K562 (cell line): ENCODE measurements around the gene ARMS2. TPM values are rescaled to one million over a fixed set of nuclear protein-coding genes. Genes with fewer than 3 reads are reported as not detected.

Experiments used
- ATAC-seq: fragments of 200-7000 bp; cut with Tn5 transposase; 3 replicates; pipeline ENCODE4 v1.9.1; 2020; ENCODE audit warnings: moderate library complexity
- BruUV-seq: library from RNA; stranded (reverse); fragments of 400-500 nt; replicated peaks from 2 replicates; lab custom pipeline; 2021; lab: Mats Ljungman, UMichigan
- CTCF ChIA-PET: fragments of 300-600 bp; formaldehyde crosslinking; extraction: SDS; loops from one replicate; lab custom pipeline; 2021; ENCODE audit warnings: low intra/inter-chr PET ratio; lab: Yijun Ruan, JAX
- POLR2A ChIA-PET: fragments of 300-600, 350-650 bp; sonication (Branson Sonifier 250); formaldehyde crosslinking; extraction: SDS; loops from one replicate; lab custom pipeline; 2021; ENCODE audit warnings: antibody characterized with exemption, inconsistent platforms; lab: Yijun Ruan, JAX
- DNase-seq, 4 experiments: peaks; one replicate each; pipeline versions ENCODE4 v3.0.0 to v3.0.0-alpha.2; 2011 to 2018; ENCODE audit warnings: low spot score in 3 of 4, mixed read lengths in 3 of 4; ENCODE audit errors: extremely low read depth in 1 of 4
- FAIRE-seq: peaks from 2 replicates; lab custom pipeline; 2011; peaks lifted over from hg19 to GRCh38; lab: Jason Lieb, UNC
- H2AFZ ChIP-seq: 2 replicates; pipeline ENCODE4 v1.6.0; 2011; ENCODE audit warnings: low read depth, low read length, control low read depth, inconsistent platforms
- H3K27ac ChIP-seq: fragments of 200-600 bp; 3 replicates; pipeline ENCODE4 v1.8.0; 2011; ENCODE audit warnings: low read depth, mild to moderate bottlenecking, control low read depth, inconsistent platforms, low read length, moderate library complexity, mixed read lengths; ENCODE audit errors: extremely low read depth
- H3K27me3 ChIP-seq, 2 experiments: fragments of 300-600 bp in 1 of 2; 2 replicates in 1 of 2; 3 replicates in 1 of 2; pipeline versions ENCODE4 v1.6.0 to v1.8.0; 2011; ENCODE audit warnings: inconsistent platforms in 2 of 2, low read length in 2 of 2, mild to moderate bottlenecking in 1 of 2, mixed read lengths in 1 of 2, moderate library complexity in 1 of 2; ENCODE audit not compliant: control insufficient read depth in 2 of 2, insufficient read depth in 2 of 2
- H3K36me3 ChIP-seq: fragments of 300-600 bp; 3 replicates; pipeline ENCODE4 v1.8.0; 2011; ENCODE audit warnings: mild to moderate bottlenecking, low read length, inconsistent platforms; ENCODE audit not compliant: control insufficient read depth, insufficient read depth
- H3K4me1 ChIP-seq, 2 experiments: fragments of 200-600 bp in 1 of 2; replicated peaks in 1 of 2; 2 replicates in 1 of 2; 3 replicates in 1 of 2; pipeline versions ENCODE4 v1.5.1 to v1.8.0; 2011; ENCODE audit warnings: inconsistent platforms in 2 of 2, low read length in 2 of 2, mild to moderate bottlenecking in 1 of 2, mixed read lengths in 1 of 2, moderate library complexity in 1 of 2; ENCODE audit not compliant: control insufficient read depth in 2 of 2, insufficient read depth in 2 of 2
- H3K4me2 ChIP-seq: 2 replicates; pipeline ENCODE4 v1.6.1; 2011; ENCODE audit warnings: low read length, control low read depth, inconsistent platforms, mixed read lengths; ENCODE audit not compliant: insufficient read depth
- H3K4me3 ChIP-seq: fragments of 200-600 bp; sonication (generic), shearing (Covaris generic); 2 replicates; pipeline ENCODE4 v1.5.1; 2016; ENCODE audit warnings: control low read depth, inconsistent platforms
- H3K79me2 ChIP-seq: fragments of 200-600 bp; 3 replicates; pipeline ENCODE4 v1.8.0; 2011; ENCODE audit warnings: low read length, inconsistent platforms; ENCODE audit not compliant: control insufficient read depth, insufficient read depth
- H3K9ac ChIP-seq, 2 experiments: 2 replicates each; pipeline versions ENCODE4 v1.6.0 to v1.6.1; 2011; ENCODE audit warnings: low read depth in 2 of 2, low read length in 2 of 2, control low read depth in 1 of 2, inconsistent platforms in 1 of 2, mild to moderate bottlenecking in 1 of 2, mixed read lengths in 1 of 2; ENCODE audit not compliant: insufficient read depth in 1 of 2
- H3K9me1 ChIP-seq: one replicate; pipeline ENCODE4 v1.6.0; 2011; ENCODE audit warnings: inconsistent platforms, mild to moderate bottlenecking, low read length, moderate library complexity; ENCODE audit not compliant: control insufficient read depth, insufficient read depth
- H3K9me3 ChIP-seq: replicated peaks from 2 replicates; pipeline ENCODE4 v1.5.1; 2011; ENCODE audit warnings: low read depth, low read length, inconsistent platforms; ENCODE audit not compliant: control insufficient read depth, insufficient read depth
- H4K20me1 ChIP-seq: replicated peaks from 2 replicates; pipeline ENCODE4 v1.6.1; 2011; ENCODE audit warnings: low read length, inconsistent platforms, mixed read lengths; ENCODE audit not compliant: control insufficient read depth, insufficient read depth
- BRCA1 ChIP-seq, 2 experiments: fragments of 450-650 bp in 1 of 2; sonication (generic) in 1 of 2; formaldehyde crosslinking in 1 of 2; IDR thresholded peaks; 2 replicates each; pipeline versions ENCODE4 v1.5.0 to v1.6.1; 2017 to 2020; ENCODE audit warnings: mild to moderate bottlenecking in 1 of 2, missing genetic modification reagents in 1 of 2
- BRF1 ChIP-seq: IDR thresholded peaks from 3 replicates; pipeline ENCODE4 v1.6.1; 2011; ENCODE audit warnings: borderline replicate concordance, mild to moderate bottlenecking; ENCODE audit not compliant: insufficient read length; ENCODE audit errors: extremely low read depth
- CHD2 ChIP-seq: IDR thresholded peaks from 2 replicates; pipeline ENCODE4 v1.6.1; 2011; ENCODE audit warnings: low read depth, low read length
- CTBP1 ChIP-seq: fragments of 450-650 bp; IDR thresholded peaks from 2 replicates; pipeline ENCODE4 v1.6.1; 2016; ENCODE audit warnings: borderline replicate concordance
- FOSL1 ChIP-seq: fragments of 200-800 bp; sonication (Bioruptor generic); conservative IDR thresholded peaks from 2 replicates; pipeline ENCODE4 v1.6.1; 2016; ENCODE audit warnings: missing genetic modification characterization, missing compliant biosample characterization
- IFI16 ChIP-seq: fragments of 250-450 bp; sonication (Bioruptor Pico); IDR thresholded peaks from 2 replicates; pipeline ENCODE4 v2.1.2; 2022; ENCODE audit warnings: mild to moderate bottlenecking, inconsistent platforms
- KAT7 ChIP-seq: sonication (generic); formaldehyde crosslinking; IDR thresholded peaks from 2 replicates; pipeline ENCODE4 v1.8.0; 2022; ENCODE audit warnings: missing genetic modification reagents, mild to moderate bottlenecking, borderline replicate concordance
- KLF1 ChIP-seq: fragments of 450-650 bp; IDR thresholded peaks from 2 replicates; pipeline ENCODE4 v1.6.1; 2016; ENCODE audit warnings: missing genetic modification characterization, missing compliant biosample characterization
- MYNN ChIP-seq, 2 experiments: sonication (generic); formaldehyde crosslinking in 1 of 2; IDR thresholded peaks; 2 replicates each; pipeline versions ENCODE4 v1.5.0 to v1.6.1; 2016 to 2020; ENCODE audit warnings: antibody characterized with exemption in 1 of 2, missing genetic modification reagents in 1 of 2
- NR2C1 ChIP-seq, 2 experiments: fragments of 450-650 bp; IDR thresholded peaks; 2 replicates each; pipeline ENCODE4 v1.6.1; 2017; ENCODE audit warnings: mild to moderate bottlenecking in 2 of 2, antibody characterized with exemption in 1 of 2, inconsistent platforms in 1 of 2, missing compliant biosample characterization in 1 of 2, missing genetic modification characterization in 1 of 2
- RUNX1 ChIP-seq: sonication (generic); IDR thresholded peaks from 2 replicates; pipeline ENCODE4 v1.6.1; 2016; ENCODE audit warnings: antibody characterized with exemption, low read depth
- SNIP1 ChIP-seq: fragments of 450-650 bp; IDR thresholded peaks from 2 replicates; pipeline ENCODE4 v1.7.1; 2017; ENCODE audit warnings: low read depth, mild to moderate bottlenecking
- SRSF3 ChIP-seq: fragments of 200-400 bp; formaldehyde crosslinking; IDR thresholded peaks from 2 replicates; pipeline ENCODE4 v1.6.1; 2016; ENCODE audit warnings: mild to moderate bottlenecking, low read length, moderate library complexity; ENCODE audit not compliant: insufficient read depth
- STAT5A ChIP-seq: IDR thresholded peaks from 2 replicates; pipeline ENCODE4 v1.6.1; 2012; ENCODE audit warnings: low read length, inconsistent platforms, borderline replicate concordance
- YBX1 ChIP-seq: fragments of 450-650 bp; IDR thresholded peaks from 2 replicates; pipeline ENCODE4 v1.7.1; 2016; ENCODE audit warnings: mild to moderate bottlenecking
- ZBTB7A ChIP-seq: IDR thresholded peaks from 2 replicates; pipeline ENCODE4 v1.6.1; 2011; ENCODE audit warnings: low read depth, mild to moderate bottlenecking, low read length, moderate library complexity, borderline replicate concordance; ENCODE audit not compliant: control insufficient read depth
- ZBTB8A ChIP-seq: fragments of 450-650 bp; IDR thresholded peaks from 2 replicates; pipeline ENCODE4 v1.6.1; 2018; ENCODE audit warnings: mild to moderate bottlenecking, moderate library complexity; ENCODE audit not compliant: partially characterized antibody
- ZNF165 ChIP-seq: fragments of 250-450 bp; sonication (Bioruptor Pico); IDR thresholded peaks from 2 replicates; pipeline ENCODE4 v1.4.0; 2020; ENCODE audit warnings: borderline replicate concordance
- WGBS: fragments of 100-300 bp; shearing (Covaris generic); methylation state at CpG from one replicate; pipeline ENCODE4 v1.1.6; 2016; ENCODE audit warnings: low coverage, mixed read lengths; ENCODE audit not compliant: insufficient coverage; ENCODE audit errors: missing lambda C conversion rate; 5-methylcytosine and 5-hydroxymethylcytosine counted together
- in situ Hi-C: fragments of 300-500 bp; cut with MboI; formaldehyde crosslinking; loops from 4 replicates; pipeline ENCODE4 v1.15.0; 2018; ENCODE audit warnings: inconsistent platforms, mixed read lengths
- intact Hi-C: fragments of 100-400 bp; cut with micrococcal nuclease; formaldehyde crosslinking; loops from 2 replicates; pipeline ENCODE4 v1.14.2; 2022
- polyA plus RNA-seq, 8 experiments: library from polyadenylated mRNA; depleted of rRNA in 4 of 8; stranded (reverse) in 5 of 8; unstranded in 3 of 8; fragments of >200 nt; fragmentation: Nextera tagmentation in 2 of 8; fragmentation: Illumina TruSeq in 1 of 8; extraction: Ambion mirVana in 2 of 8; extraction: Trizol in 1 of 8; gene quantifications; 2 replicates each; pipeline versions ENCODE4 v1.2.1 to v1.2.3, GENCODE V29; 2011 to 2014; ENCODE audit warnings: inconsistent platforms in 1 of 8, missing spikeins in 1 of 8
- total RNA-seq, 7 experiments: library from RNA; depleted of rRNA in 6 of 7; stranded (reverse); fragments of >200 nt in 6 of 7; fragmentation: Illumina TruSeq in 2 of 7; extraction: Trizol in 2 of 7; gene quantifications; 2 replicates each; pipeline versions ENCODE4 v1.2.1 to v1.2.3, GENCODE V29; 2011 to 2021; ENCODE audit warnings: low replicate concordance in 1 of 7
- TF ChIP-seq, protein P1 (sequence below): fragments of 250-450 bp; sonication (Bioruptor Pico); IDR thresholded peaks from 2 replicates; pipeline ENCODE4 v1.9.0; 2021; ENCODE audit warnings: mild to moderate bottlenecking

ARMS2 gene
- total and polyA plus RNA-seq, 9 of the 15 experiments (the other 6 are each of a cell fraction or from before 2014, with no cell fraction given) = not detected

DNA sequence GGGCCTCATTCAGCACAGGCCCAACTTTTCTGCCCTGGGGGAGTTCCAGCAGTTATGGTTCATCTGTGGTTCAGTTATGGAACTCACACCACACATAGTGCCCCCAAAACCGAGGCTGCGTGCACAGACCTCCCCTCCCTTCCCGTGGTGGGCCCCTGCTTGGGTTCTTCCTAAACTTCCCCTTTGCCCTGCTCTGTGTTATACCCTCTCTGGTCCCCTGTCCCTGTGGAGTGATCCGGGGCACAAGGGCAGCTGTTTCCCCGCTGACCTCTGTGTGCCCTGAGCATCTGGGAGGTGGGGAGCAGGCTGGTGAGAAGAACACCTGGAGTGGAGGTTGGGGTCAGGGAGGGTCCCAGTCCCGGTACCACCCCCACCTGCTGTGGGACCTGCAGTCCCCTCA is 46.3 kb downstream of the ARMS2 start (continued):
- TF ChIP-seq FOSL1 (tag) (no peak), CHD2 (no peak), ZBTB8A (no peak)

DNA sequence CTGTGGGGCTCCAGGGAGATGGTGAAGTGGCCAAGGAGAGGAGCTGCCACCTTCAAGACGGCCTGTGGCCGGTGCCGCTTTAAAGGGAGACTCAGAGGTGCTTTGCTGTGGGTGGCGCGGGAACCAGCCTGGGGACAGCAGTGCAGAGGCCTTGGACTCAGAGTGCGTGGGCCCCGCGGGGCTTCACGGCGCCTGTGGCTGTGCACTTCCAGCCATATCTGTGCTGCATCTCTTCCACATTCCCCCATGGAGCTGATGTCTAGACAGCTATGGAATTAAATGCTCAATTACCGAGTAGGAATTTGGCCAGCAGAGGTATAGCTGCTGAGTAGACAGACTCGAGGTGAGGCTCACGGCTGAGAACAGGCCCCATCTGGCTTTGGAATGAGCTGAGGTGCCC is 48.6 kb downstream of the ARMS2 start:
- in situ Hi-C loops = no loop called here
- no peaks in the 10 kb centered on the region for H3K79me2 ChIP-seq
- CTCF ChIA-PET = no interaction called here
- WGBS = 0% methylated on average over 3 of the region's 13 CpGs
- H3K4me2 ChIP-seq = no peak overlapping the region
- H3K36me3 ChIP-seq = no peaks in the 10 kb centered on the region
- BruUV-seq = no TSS peak
- H3K4me1 ChIP-seq = no peaks in the 10 kb centered on the region
- H3K9me3 ChIP-seq = no peaks in the 10 kb centered on the region
- ATAC-seq (no peak), FAIRE-seq (no peak), DNase-seq (no peak)
- H2AFZ ChIP-seq = no peak overlapping the region
- no peak overlapping the region for H3K27ac ChIP-seq
- TF ChIP-seq ZNF165 (CRISPR knock-in tag) = no peak
- TF ChIP-seq BRCA1 (IDR thresholded peaks at IDR 0.05) = no peak
- TF ChIP-seq BRCA1 (CRISPR knock-in tag; IDR thresholded peaks at IDR 0.05) = no peak
- no peak for TF ChIP-seq YBX1
- TF ChIP-seq SRSF3 = no peak
- TF ChIP-seq ZBTB7A = no peak
- no peak for TF ChIP-seq KLF1 (tag)
- TF ChIP-seq MYNN (IDR thresholded peaks at IDR 0.05) = no peak
- no peak for TF ChIP-seq MYNN (CRISPR knock-in tag; IDR thresholded peaks at IDR 0.05)
- TF ChIP-seq, protein P1, sequence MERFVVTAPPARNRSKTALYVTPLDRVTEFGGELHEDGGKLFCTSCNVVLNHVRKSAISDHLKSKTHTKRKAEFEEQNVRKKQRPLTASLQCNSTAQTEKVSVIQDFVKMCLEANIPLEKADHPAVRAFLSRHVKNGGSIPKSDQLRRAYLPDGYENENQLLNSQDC = no peak
- TF ChIP-seq CTBP1 = no peak
- no peak for TF ChIP-seq IFI16 (CRISPR knock-in tag)
- TF ChIP-seq STAT5A = no peak
- no peak for TF ChIP-seq KAT7
- TF ChIP-seq SNIP1 = no peak
- TF ChIP-seq BRF1 = no peak
- TF ChIP-seq RUNX1 = no peak
- no peak for TF ChIP-seq NR2C1 (IDR thresholded peaks at IDR 0.05)
- TF ChIP-seq NR2C1 (tag; IDR thresholded peaks at IDR 0.05) = no peak
- POLR2A ChIA-PET = interaction anchor here (0.6 kb wide), 2 partner anchors 171 to 961 kb away, joined by 3 to 4 read pairs; no protein-coding TSS in a partner anchor
- H3K9me1 ChIP-seq = no peaks in the 10 kb centered on the region
- peaks cover 4 to 31% of the 10 kb centered on the region in 2 experiments; a peak in 3 of 5 replicates for H3K27me3 ChIP-seq
- no peak overlapping the region for H3K9ac ChIP-seq
- no peak overlapping the region for H3K4me3 ChIP-seq
- no peaks in the 10 kb centered on the region for H4K20me1 ChIP-seq
- intact Hi-C loops = no loop called here
